Pancreas (tissue), 10 donors: Measurements from ENCODE around the gene TNFAIP6. TPM values are rescaled to one million over a fixed set of nuclear protein-coding genes. Genes with fewer than 3 reads are reported as not detected.

ENCODE experiments used
- ATAC-seq, 4 donors: fragments of 200-7000 bp; cut with Tn5 transposase; one replicate each; pipeline versions ENCODE4 v1.8.0 to v1.9.1; 2020; ENCODE audit warnings: mild to moderate bottlenecking in 4 of 4, moderate library complexity in 4 of 4
- DNase-seq, 6 donors: peaks; one replicate each; pipeline ENCODE4 v3.0.0-alpha.2; 2020
- FAIRE-seq: peaks from 2 replicates; lab custom pipeline; 2012; peaks lifted over from hg19 to GRCh38; lab: Jason Lieb, UNC
- H3K27ac ChIP-seq, 4 donors: fragments of 200-600 bp; sonication (generic); 1 replicate in 3 of 4; 2 replicates in 1 of 4; pipeline versions ENCODE4 v1.5.0 to v1.8.0; 2020
- H3K27me3 ChIP-seq, 4 donors: fragments of 200-600 bp; one replicate each; pipeline ENCODE4 v1.8.0; 2021
- H3K36me3 ChIP-seq, 3 donors: fragments of 200-600 bp; sonication (generic) in 1 of 3; one replicate each; pipeline versions ENCODE4 v1.5.0 to v1.8.0; 2020 to 2021
- H3K4me1 ChIP-seq, 3 donors: fragments of 200-600 bp; one replicate each; pipeline ENCODE4 v1.8.0; 2021
- H3K4me3 ChIP-seq, 4 donors: fragments of 200-600 bp; sonication (generic) in 2 of 4; one replicate each; pipeline versions ENCODE4 v1.5.0 to v1.8.0; 2020 to 2021
- H3K9me3 ChIP-seq, 4 donors: fragments of 200-600 bp; one replicate each; pipeline ENCODE4 v1.8.0; 2021
- WGBS, 2 donors: extraction: QIAGEN DNeasy Blood & Tissue Kit; methylation state at CpG; one replicate each; pipeline ENCODE4 v1.1.7; 2013; 5-methylcytosine and 5-hydroxymethylcytosine counted together
- intact Hi-C, 3 donors: fragments of 100-400 bp; cut with DNase I; formaldehyde crosslinking; loops; one replicate each; pipeline versions ENCODE4 v1.11.1 to v1.14.2; 2022
- polyA plus RNA-seq, 2 donors: library from polyadenylated mRNA; stranded (reverse); fragments of 200-250 nt; gene quantifications; one replicate each; pipeline ENCODE4 v1.2.3, GENCODE V29; 2013
- total RNA-seq, 6 donors: library from RNA; stranded (reverse); fragmentation: NEBNext Ultra II Directional in 4 of 6; extraction: Animal tissue kit (Norgen Biotek cat#: 25700) in 4 of 6; gene quantifications; one replicate each; pipeline versions ENCODE4 v1.2.1 to v1.2.4, GENCODE V29; 2021 to 2023
- TF ChIP-seq, protein P1 (sequence below), 4 donors: fragments of 200-600 bp; sonication (generic) in 3 of 4; IDR thresholded peaks; one replicate each; pipeline versions ENCODE4 v1.5.0 to v1.8.0; 2021; ENCODE audit warnings: antibody characterized with exemption in 4 of 4
- donor health status: healthy with polysubstance abuse.
- donor health status: DM: no; HTN: no; CAD: no; lungs with moderate emphysema.
- donor health status: DM: no; HTN: no; CAD: no.
- donor health status: control.
- donor health status: control.
- donor health status: Bipolar disorder and iron deficiency.
- donor health status: DM: yes; HTN: yes; CAD: no.
- donor health status: DM: no; HTN: no; CAD: no.
- donor health status: DM: no; HTN: no; CAD: no.
- donor health status: DM: yes; HTN: yes; CAD: no.

The TNFAIP6 gene
- total and polyA plus RNA-seq, 8 donors = 0.08 to 0.55 (median 0.30) TPM; not detected in 4

- no peaks in the 10 kb centered on the region for H3K9me3 ChIP-seq
- no peak overlapping the region for H3K27ac ChIP-seq
- H3K4me1 ChIP-seq = no peaks in the 10 kb centered on the region
- intact Hi-C loops = no loop called here
- DNase-seq = no peak
- H3K27me3 ChIP-seq = no peaks in the 10 kb centered on the region
- TF ChIP-seq, protein P1, sequence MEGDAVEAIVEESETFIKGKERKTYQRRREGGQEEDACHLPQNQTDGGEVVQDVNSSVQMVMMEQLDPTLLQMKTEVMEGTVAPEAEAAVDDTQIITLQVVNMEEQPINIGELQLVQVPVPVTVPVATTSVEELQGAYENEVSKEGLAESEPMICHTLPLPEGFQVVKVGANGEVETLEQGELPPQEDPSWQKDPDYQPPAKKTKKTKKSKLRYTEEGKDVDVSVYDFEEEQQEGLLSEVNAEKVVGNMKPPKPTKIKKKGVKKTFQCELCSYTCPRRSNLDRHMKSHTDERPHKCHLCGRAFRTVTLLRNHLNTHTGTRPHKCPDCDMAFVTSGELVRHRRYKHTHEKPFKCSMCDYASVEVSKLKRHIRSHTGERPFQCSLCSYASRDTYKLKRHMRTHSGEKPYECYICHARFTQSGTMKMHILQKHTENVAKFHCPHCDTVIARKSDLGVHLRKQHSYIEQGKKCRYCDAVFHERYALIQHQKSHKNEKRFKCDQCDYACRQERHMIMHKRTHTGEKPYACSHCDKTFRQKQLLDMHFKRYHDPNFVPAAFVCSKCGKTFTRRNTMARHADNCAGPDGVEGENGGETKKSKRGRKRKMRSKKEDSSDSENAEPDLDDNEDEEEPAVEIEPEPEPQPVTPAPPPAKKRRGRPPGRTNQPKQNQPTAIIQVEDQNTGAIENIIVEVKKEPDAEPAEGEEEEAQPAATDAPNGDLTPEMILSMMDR (IDR thresholded peaks at IDR 0.05) = no peak
- no peak for ATAC-seq
- H3K4me3 ChIP-seq = no peak overlapping the region
- 77 to 90% methylated on average over 4 of the region's 4 CpGs for WGBS, 2 donors
- H3K36me3 ChIP-seq = no peaks in the 10 kb centered on the region
- no peak for FAIRE-seq
Observed at GRCh38 chr2:151350579-151351195, 6.7 kb upstream of the TNFAIP6 start.

GRCh38 chr2:151353995-151354394 lies 3.4 kb upstream of the TNFAIP6 start:
- H3K4me1 ChIP-seq = no peaks in the 10 kb centered on the region
- TF ChIP-seq, protein P1 (IDR thresholded peaks at IDR 0.05) = no peak
- H3K27me3 ChIP-seq = no peaks in the 10 kb centered on the region
- H3K4me3 ChIP-seq = no peak overlapping the region
- DNase-seq (no peak), ATAC-seq (no peak), FAIRE-seq (no peak)
- no peak overlapping the region for H3K27ac ChIP-seq
- H3K36me3 ChIP-seq = no peaks in the 10 kb centered on the region
- no peaks in the 10 kb centered on the region for H3K9me3 ChIP-seq
- intact Hi-C loops = no loop called here
- WGBS, 2 donors = 46 to 59% methylated on average over 2 of the region's 2 CpGs

DNA sequence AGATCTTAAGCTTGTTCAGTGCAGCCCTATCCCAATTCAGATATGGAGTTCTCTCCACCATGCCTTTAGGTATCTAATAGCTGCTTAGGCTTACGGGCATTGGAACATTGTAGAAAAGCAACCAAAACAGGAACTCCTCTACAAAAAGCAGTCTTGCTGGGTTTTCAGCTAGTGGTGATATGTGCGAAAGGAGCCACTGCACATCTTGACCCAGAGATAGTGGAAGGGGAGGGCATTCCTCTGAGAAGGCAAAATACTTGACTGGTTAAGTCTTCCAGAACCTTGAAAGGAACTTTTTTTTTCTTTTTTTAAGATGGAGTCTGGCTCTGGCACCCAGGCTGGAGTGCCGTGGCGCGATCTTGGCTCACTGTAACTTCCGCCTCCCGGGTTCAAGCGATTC lies 2.6 kb upstream of the TNFAIP6 start:
- intact Hi-C loops = no loop called here
- Histone ChIP-seq H3K4me3 (no peak overlapping the region), H3K4me1 (no peaks in the 10 kb centered on the region), H3K36me3 (no peaks in the 10 kb centered on the region), H3K9me3 (no peaks in the 10 kb centered on the region), H3K27me3 (no peaks in the 10 kb centered on the region), H3K27ac (no peak overlapping the region)
- FAIRE-seq = no peak
- no peak for ATAC-seq
- 92 to 96% methylated on average over 8 of the region's 8 CpGs for WGBS, 2 donors
- no peak for DNase-seq
- TF ChIP-seq, protein P1 (IDR thresholded peaks at IDR 0.05) = no peak

DNA sequence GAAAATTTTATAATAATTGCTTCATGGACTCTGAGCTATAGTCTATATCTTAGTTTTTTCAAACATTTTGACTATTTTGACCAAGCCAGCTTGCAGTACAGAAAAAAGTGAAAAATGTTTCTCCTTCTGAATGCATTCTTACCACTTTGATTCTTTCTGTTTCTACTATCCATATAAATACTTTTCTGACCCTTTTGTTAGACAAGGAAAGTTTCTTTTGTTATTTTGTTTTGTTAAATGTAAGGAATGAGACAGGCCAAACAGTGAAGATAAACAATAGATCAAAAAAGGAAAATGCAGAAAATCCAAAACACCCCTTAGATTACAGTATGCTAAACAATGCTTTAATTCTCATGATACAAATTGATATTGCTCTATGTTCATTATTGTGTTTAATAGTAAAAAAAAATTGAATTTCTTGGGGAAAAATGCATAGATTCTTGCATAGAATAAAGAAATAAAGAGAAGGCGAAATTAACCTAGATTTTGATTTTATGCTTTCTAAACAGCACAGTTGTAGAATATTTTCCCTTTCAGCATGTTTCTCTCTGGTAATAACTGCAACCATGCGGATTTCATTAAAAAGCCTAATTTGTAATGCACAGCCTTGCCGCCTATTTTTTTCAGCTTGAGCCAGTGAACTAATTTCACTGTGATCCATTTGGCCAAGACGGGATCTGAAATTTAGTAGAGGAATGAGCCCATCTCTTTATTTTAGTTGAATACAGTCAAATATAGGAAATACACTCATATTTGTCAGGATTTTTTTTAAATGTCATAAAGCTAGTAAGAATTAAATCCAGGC lies 976 bp downstream of the TNFAIP6 start:
- Histone ChIP-seq H3K4me3 (no peak overlapping the region), H3K9me3 (no peaks in the 10 kb centered on the region), H3K36me3 (no peaks in the 10 kb centered on the region), H3K4me1 (no peaks in the 10 kb centered on the region), H3K27ac (no peak overlapping the region), H3K27me3 (no peaks in the 10 kb centered on the region)
- ATAC-seq (no peak), DNase-seq (no peak), FAIRE-seq (no peak)
- TF ChIP-seq, protein P1 (IDR thresholded peaks at IDR 0.05) = no peak
- WGBS, 2 donors = 74 to 88% methylated on average over 4 of the region's 4 CpGs
- intact Hi-C loops = no loop called here
